K562 (cell line): ENCODE measurements around the gene SLC49A4.

ENCODE experiments used
- CHD4 ChIP-seq: fragments of 200-600 bp; sonication (generic); IDR thresholded peaks from 3 replicates; pipeline ENCODE4 v1.6.1; 2012; ENCODE audit warnings: low read depth, mild to moderate bottlenecking, mixed read lengths, low read length, inconsistent platforms; ENCODE audit not compliant: insufficient read depth, insufficient replicate concordance, poor library complexity, severe bottlenecking
- FOS ChIP-seq: IDR thresholded peaks from 3 replicates; pipeline ENCODE4 v1.6.1; 2011; ENCODE audit not compliant: insufficient read length; ENCODE audit errors: extremely low read depth
- FOSL1 ChIP-seq: fragments of 200-800 bp; sonication (Bioruptor generic); conservative IDR thresholded peaks from 2 replicates; pipeline ENCODE4 v1.6.1; 2016; ENCODE audit warnings: missing genetic modification characterization, missing compliant biosample characterization
- GTF3C2 ChIP-seq: IDR thresholded peaks from 3 replicates; pipeline ENCODE4 v1.6.1; 2011; ENCODE audit warnings: borderline replicate concordance, mild to moderate bottlenecking, moderate library complexity; ENCODE audit not compliant: insufficient read length; ENCODE audit errors: extremely low read depth
- MIER1 ChIP-seq: fragments of 450-650 bp; IDR thresholded peaks from 2 replicates; pipeline ENCODE4 v1.6.1; 2016; ENCODE audit warnings: antibody characterized with exemption, mild to moderate bottlenecking, low read depth
- SIX5 ChIP-seq, 2 experiments: IDR thresholded peaks; 2 replicates each; pipeline ENCODE4 v1.6.1; 2011; ENCODE audit warnings: low read length in 2 of 2, borderline replicate concordance in 1 of 2, low read depth in 1 of 2, mild to moderate bottlenecking in 1 of 2, moderate library complexity in 1 of 2; ENCODE audit not compliant: insufficient read depth in 1 of 2
- TARDBP ChIP-seq: fragments of 450-650 bp; IDR thresholded peaks from 2 replicates; pipeline ENCODE4 v1.6.1; 2016
- ZBTB7A ChIP-seq: IDR thresholded peaks from 2 replicates; pipeline ENCODE4 v1.6.1; 2011; ENCODE audit warnings: low read depth, mild to moderate bottlenecking, low read length, moderate library complexity, borderline replicate concordance; ENCODE audit not compliant: control insufficient read depth
- ZC3H4 ChIP-seq: sonication (generic); formaldehyde crosslinking; IDR thresholded peaks from 2 replicates; pipeline ENCODE4 v1.9.0; 2021; ENCODE audit warnings: missing genetic modification reagents, borderline replicate concordance
- TF ChIP-seq, protein P1 (sequence below): fragments of 250-450 bp; sonication (Bioruptor Pico); IDR thresholded peaks from 2 replicates; pipeline ENCODE4 v1.5.0; 2022; ENCODE audit warnings: mild to moderate bottlenecking

GRCh38 chr3:122926811-122927210, 131.9 kb downstream of the SLC49A4 start:
- TF ChIP-seq CHD4, result no peak
- no peak for TF ChIP-seq GTF3C2
- no peak for TF ChIP-seq SIX5 (IDR thresholded peaks at IDR 0.05; ENCODE audit: borderline replicate concordance in 1 of 2, insufficient read depth in 1 of 2, low read depth in 1 of 2, low read length in 2 of 2)
- no peak for TF ChIP-seq ZC3H4 (CRISPR knock-in tag)
- TF ChIP-seq MIER1, result no peak
- TF ChIP-seq, protein P1, sequence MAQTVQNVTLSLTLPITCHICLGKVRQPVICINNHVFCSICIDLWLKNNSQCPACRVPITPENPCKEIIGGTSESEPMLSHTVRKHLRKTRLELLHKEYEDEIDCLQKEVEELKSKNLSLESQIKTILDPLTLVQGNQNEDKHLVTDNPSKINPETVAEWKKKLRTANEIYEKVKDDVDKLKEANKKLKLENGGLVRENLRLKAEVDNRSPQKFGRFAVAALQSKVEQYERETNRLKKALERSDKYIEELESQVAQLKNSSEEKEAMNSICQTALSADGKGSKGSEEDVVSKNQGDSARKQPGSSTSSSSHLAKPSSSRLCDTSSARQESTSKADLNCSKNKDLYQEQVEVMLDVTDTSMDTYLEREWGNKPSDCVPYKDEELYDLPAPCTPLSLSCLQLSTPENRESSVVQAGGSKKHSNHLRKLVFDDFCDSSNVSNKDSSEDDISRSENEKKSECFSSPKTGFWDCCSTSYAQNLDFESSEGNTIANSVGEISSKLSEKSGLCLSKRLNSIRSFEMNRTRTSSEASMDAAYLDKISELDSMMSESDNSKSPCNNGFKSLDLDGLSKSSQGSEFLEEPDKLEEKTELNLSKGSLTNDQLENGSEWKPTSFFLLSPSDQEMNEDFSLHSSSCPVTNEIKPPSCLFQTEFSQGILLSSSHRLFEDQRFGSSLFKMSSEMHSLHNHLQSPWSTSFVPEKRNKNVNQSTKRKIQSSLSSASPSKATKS (CRISPR knock-in tag), result no peak
- TF ChIP-seq TARDBP, result no peak
- no peak for TF ChIP-seq ZBTB7A
- no peak for TF ChIP-seq FOSL1
- no peak for TF ChIP-seq FOS
